ENCODE data around the gene ZBTB22.
A peak's percentile ranks its signal among the peaks of the same experiment; 100 is the strongest.
"Not testable (repeated sequence)": the region's sequence is repeated elsewhere in the genome, so short reads cannot be mapped to it uniquely, and the experiment has no call there.

ZBTB22 gene

GRCh38 chr6:33344701-33345697 lies 27.5 kb upstream of the ZBTB22 start:
- no peak overlapping the region for H3K23ac ChIP-seq (ENCODE audit: low read depth, low read length, poor library complexity)
- no peak overlapping the region for H4K91ac ChIP-seq (ENCODE audit: low read depth, low read length, poor library complexity)
- H3K9ac ChIP-seq (ENCODE audit: low read depth, low read length, poor library complexity): no peak overlapping the region
- no CpG with 5 or more reads among the region's 22 CpGs for WGBS, 2 donors (ENCODE audit: extremely low coverage in 2 of 2, insufficient read length in 2 of 2, insufficient replicate concordance in 1 of 2)
- H3K9me3 ChIP-seq (replicated peaks in 1 of 2; ENCODE audit: control insufficient read depth in 2 of 2, insufficient read depth in 1 of 2, low read depth in 1 of 2, low read length in 2 of 2): no peaks in the 10 kb centered on the region
- no peaks in the 10 kb centered on the region for H3K36me3 ChIP-seq (replicated peaks in 1 of 2; ENCODE audit: control insufficient read depth in 2 of 2, insufficient read depth in 2 of 2, low read length in 2 of 2)
- H2BK5ac ChIP-seq (ENCODE audit: low read length): no peak overlapping the region
- peaks cover 0 to 36% (median 0%) of the 10 kb centered on the region in 3 experiments for H3K27me3 ChIP-seq (ENCODE audit: control insufficient read depth in 3 of 3, insufficient read depth in 3 of 3, low read depth in 1 of 3, low read length in 3 of 3)
- H3K4me1 ChIP-seq (ENCODE audit: control insufficient read depth in 2 of 2, insufficient read depth in 1 of 2, low read depth in 1 of 2, low read length in 2 of 2): no peaks in the 10 kb centered on the region
- no peak overlapping the region for H2BK15ac ChIP-seq (ENCODE audit: low read length)
- no peaks in the 10 kb centered on the region for H3K79me1 ChIP-seq (ENCODE audit: low read depth, low read length)
- no peak overlapping the region for H4K8ac ChIP-seq (ENCODE audit: low read depth, low read length)
- H2AFZ ChIP-seq (ENCODE audit: low read length): peak overlapping the region; percentile 73
- no peak overlapping the region for H3K14ac ChIP-seq (ENCODE audit: low read length)
- H3K27ac ChIP-seq (replicated peaks; ENCODE audit: low read length): no peak overlapping the region
- no peak overlapping the region for H2BK120ac ChIP-seq (ENCODE audit: low read depth, low read length)
- H3K4ac ChIP-seq (ENCODE audit: low read length): no peak overlapping the region
- no peak overlapping the region for H3K4me3 ChIP-seq (ENCODE audit: low read length in 2 of 2)
- H3K4me2 ChIP-seq (ENCODE audit: insufficient read depth, low read length, poor library complexity, severe bottlenecking): no peak overlapping the region
- H2BK12ac ChIP-seq (ENCODE audit: low read length): no peak overlapping the region
- DNase-seq (ENCODE audit: low spot score): peak; percentile 63
- H2AK5ac ChIP-seq (ENCODE audit: low read depth, low read length): no peak overlapping the region
- H3K18ac ChIP-seq (ENCODE audit: low read length): no peak overlapping the region

GRCh38 chr6:33343953-33344611 lies 26.5 kb upstream of the ZBTB22 start:
- H3K4me1 ChIP-seq (ENCODE audit: control insufficient read depth in 2 of 2, insufficient read depth in 1 of 2, low read depth in 1 of 2, low read length in 2 of 2): no peaks in the 10 kb centered on the region
- no peak overlapping the region for H2BK15ac ChIP-seq (ENCODE audit: low read length)
- no peak overlapping the region for H2AK5ac ChIP-seq (ENCODE audit: low read depth, low read length)
- no peak overlapping the region for H2AFZ ChIP-seq (ENCODE audit: low read length)
- H3K9ac ChIP-seq (ENCODE audit: low read depth, low read length, poor library complexity): no peak overlapping the region
- H4K91ac ChIP-seq (ENCODE audit: low read depth, low read length, poor library complexity): no peak overlapping the region
- H3K27me3 ChIP-seq (ENCODE audit: control insufficient read depth in 3 of 3, insufficient read depth in 3 of 3, low read depth in 1 of 3, low read length in 3 of 3): peaks cover 0 to 29% (median 0%) of the 10 kb centered on the region in 3 experiments
- no peak overlapping the region for H2BK120ac ChIP-seq (ENCODE audit: low read depth, low read length)
- no peak overlapping the region for H3K27ac ChIP-seq (replicated peaks; ENCODE audit: low read length)
- DNase-seq (ENCODE audit: low spot score): no peak
- H3K4me2 ChIP-seq (ENCODE audit: insufficient read depth, low read length, poor library complexity, severe bottlenecking): no peak overlapping the region
- no peaks in the 10 kb centered on the region for H3K9me3 ChIP-seq (replicated peaks in 1 of 2; ENCODE audit: control insufficient read depth in 2 of 2, insufficient read depth in 1 of 2, low read depth in 1 of 2, low read length in 2 of 2)
- no peak overlapping the region for H2BK12ac ChIP-seq (ENCODE audit: low read length)
- H3K4me3 ChIP-seq (ENCODE audit: low read length in 2 of 2): no peak overlapping the region
- H2BK5ac ChIP-seq (ENCODE audit: low read length): no peak overlapping the region
- H3K36me3 ChIP-seq (replicated peaks in 1 of 2; ENCODE audit: control insufficient read depth in 2 of 2, insufficient read depth in 2 of 2, low read length in 2 of 2): no peaks in the 10 kb centered on the region
- no CpG with 5 or more reads among the region's 6 CpGs for WGBS, 2 donors (ENCODE audit: extremely low coverage in 2 of 2, insufficient read length in 2 of 2, insufficient replicate concordance in 1 of 2)
- no peak overlapping the region for H3K23ac ChIP-seq (ENCODE audit: low read depth, low read length, poor library complexity)
- no peak overlapping the region for H4K8ac ChIP-seq (ENCODE audit: low read depth, low read length)
- no peak overlapping the region for H3K14ac ChIP-seq (ENCODE audit: low read length)
- H3K18ac ChIP-seq (ENCODE audit: low read length): no peak overlapping the region
- no peak overlapping the region for H3K4ac ChIP-seq (ENCODE audit: low read length)
- no peaks in the 10 kb centered on the region for H3K79me1 ChIP-seq (ENCODE audit: low read depth, low read length)

DNA sequence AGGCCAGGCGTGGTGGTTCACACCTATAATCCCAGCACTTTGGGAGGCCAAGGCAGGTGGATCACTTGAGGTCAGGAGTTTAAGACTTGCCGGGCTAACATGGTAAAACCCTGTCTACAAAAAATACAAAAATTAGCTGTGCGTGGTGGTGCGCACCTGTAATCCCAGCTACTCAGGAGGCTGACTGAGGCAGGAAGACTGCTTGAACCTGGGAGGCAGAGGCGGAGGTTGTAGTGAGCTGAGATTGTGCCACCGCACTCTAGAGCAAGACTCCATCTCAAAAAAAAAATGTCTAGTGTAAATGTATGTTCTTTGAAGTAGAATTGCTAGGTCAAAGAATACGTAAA lies 26.0 kb upstream of the ZBTB22 start:
- H3K4me2 ChIP-seq (ENCODE audit: insufficient read depth, low read length, poor library complexity, severe bottlenecking); H3K4me1 ChIP-seq (ENCODE audit: control insufficient read depth in 2 of 2, insufficient read depth in 1 of 2, low read depth in 1 of 2, low read length in 2 of 2); H2BK120ac ChIP-seq (ENCODE audit: low read depth, low read length); H3K4me3 ChIP-seq (ENCODE audit: low read length in 2 of 2); DNase-seq (ENCODE audit: low spot score); H4K8ac ChIP-seq (ENCODE audit: low read depth, low read length); H4K91ac ChIP-seq (ENCODE audit: low read depth, low read length, poor library complexity); H3K36me3 ChIP-seq (replicated peaks in 1 of 2; ENCODE audit: control insufficient read depth in 2 of 2, insufficient read depth in 2 of 2, low read length in 2 of 2); H3K27ac ChIP-seq (replicated peaks; ENCODE audit: low read length); H2AK5ac ChIP-seq (ENCODE audit: low read depth, low read length); H2BK12ac ChIP-seq (ENCODE audit: low read length); H3K9ac ChIP-seq (ENCODE audit: low read depth, low read length, poor library complexity); H3K18ac ChIP-seq (ENCODE audit: low read length); H3K4ac ChIP-seq (ENCODE audit: low read length); H3K23ac ChIP-seq (ENCODE audit: low read depth, low read length, poor library complexity); H3K79me1 ChIP-seq (ENCODE audit: low read depth, low read length); H2BK15ac ChIP-seq (ENCODE audit: low read length); H3K9me3 ChIP-seq (replicated peaks in 1 of 2; ENCODE audit: control insufficient read depth in 2 of 2, insufficient read depth in 1 of 2, low read depth in 1 of 2, low read length in 2 of 2); H3K14ac ChIP-seq (ENCODE audit: low read length); H2AFZ ChIP-seq (ENCODE audit: low read length); H2BK5ac ChIP-seq (ENCODE audit: low read length): not testable (repeated sequence)
- peaks cover 0 to 27% (median 0%) of the 10 kb centered on the region in 3 experiments for H3K27me3 ChIP-seq (ENCODE audit: control insufficient read depth in 3 of 3, insufficient read depth in 3 of 3, low read depth in 1 of 3, low read length in 3 of 3)
- no CpG with 5 or more reads among the region's 7 CpGs for WGBS, 2 donors (ENCODE audit: extremely low coverage in 2 of 2, insufficient read length in 2 of 2, insufficient replicate concordance in 1 of 2)

DNA sequence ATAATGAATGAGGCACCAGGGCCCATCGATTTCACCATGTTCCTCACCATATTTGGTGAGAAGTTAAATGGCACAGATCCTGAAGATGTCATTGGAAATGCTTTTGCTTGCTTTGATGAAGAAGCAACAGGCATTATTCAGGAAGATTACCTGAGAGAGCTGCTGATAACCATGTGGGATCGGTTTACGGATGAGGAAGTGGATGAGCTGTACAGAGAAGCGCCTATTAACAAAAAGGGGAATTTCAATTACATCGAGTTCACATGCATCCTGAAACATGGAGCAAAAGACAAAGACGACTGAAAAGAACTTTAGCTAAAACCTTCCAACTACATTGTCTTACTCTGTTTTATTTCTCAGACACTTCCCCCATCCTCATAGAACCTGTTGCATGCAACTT lies 21.6 kb upstream of the ZBTB22 start:
- Histone ChIP-seq H3K4me2 (ENCODE audit: insufficient read depth, low read length, poor library complexity, severe bottlenecking) (no peak overlapping the region), H3K79me1 (ENCODE audit: low read depth, low read length) (no peaks in the 10 kb centered on the region), H3K4me1 (ENCODE audit: control insufficient read depth in 2 of 2, insufficient read depth in 1 of 2, low read depth in 1 of 2, low read length in 2 of 2) (no peaks in the 10 kb centered on the region), H3K9ac (ENCODE audit: low read depth, low read length, poor library complexity) (no peak overlapping the region), H2BK12ac (ENCODE audit: low read length) (no peak overlapping the region), H3K18ac (ENCODE audit: low read length) (no peak overlapping the region), H4K91ac (ENCODE audit: low read depth, low read length, poor library complexity) (no peak overlapping the region), H3K9me3 (replicated peaks in 1 of 2; ENCODE audit: control insufficient read depth in 2 of 2, insufficient read depth in 1 of 2, low read depth in 1 of 2, low read length in 2 of 2) (no peaks in the 10 kb centered on the region), H2AK5ac (ENCODE audit: low read depth, low read length) (no peak overlapping the region), H3K23ac (ENCODE audit: low read depth, low read length, poor library complexity) (no peak overlapping the region), H3K4me3 (ENCODE audit: low read length in 2 of 2) (no peak overlapping the region), H3K14ac (ENCODE audit: low read length) (no peak overlapping the region), H2BK5ac (ENCODE audit: low read length) (no peak overlapping the region), H3K4ac (ENCODE audit: low read length) (no peak overlapping the region), H3K27me3 (ENCODE audit: control insufficient read depth in 3 of 3, insufficient read depth in 3 of 3, low read depth in 1 of 3, low read length in 3 of 3) (peaks cover 0 to 5% (median 0%) of the 10 kb centered on the region in 3 experiments), H2AFZ (ENCODE audit: low read length) (no peak overlapping the region), H4K8ac (ENCODE audit: low read depth, low read length) (no peak overlapping the region), H2BK15ac (ENCODE audit: low read length) (no peak overlapping the region), H2BK120ac (ENCODE audit: low read depth, low read length) (no peak overlapping the region), H3K27ac (replicated peaks; ENCODE audit: low read length) (no peak overlapping the region), H3K36me3 (replicated peaks in 1 of 2; ENCODE audit: control insufficient read depth in 2 of 2, insufficient read depth in 2 of 2, low read length in 2 of 2) (no peaks in the 10 kb centered on the region)
- WGBS, 2 donors (ENCODE audit: extremely low coverage in 2 of 2, insufficient read length in 2 of 2, insufficient replicate concordance in 1 of 2): no CpG with 5 or more reads among the region's 6 CpGs
- DNase-seq (ENCODE audit: low spot score): no peak

Data from neuronal stem cell (in vitro differentiated cells).